ENCODE measurements around the gene UNC5C.

UNC5C gene

GRCh38 chr4:95216636-95217035, 332.1 kb downstream of the UNC5C start:
- DNase-seq (ENCODE audit: low spot score), result no peak

DNA sequence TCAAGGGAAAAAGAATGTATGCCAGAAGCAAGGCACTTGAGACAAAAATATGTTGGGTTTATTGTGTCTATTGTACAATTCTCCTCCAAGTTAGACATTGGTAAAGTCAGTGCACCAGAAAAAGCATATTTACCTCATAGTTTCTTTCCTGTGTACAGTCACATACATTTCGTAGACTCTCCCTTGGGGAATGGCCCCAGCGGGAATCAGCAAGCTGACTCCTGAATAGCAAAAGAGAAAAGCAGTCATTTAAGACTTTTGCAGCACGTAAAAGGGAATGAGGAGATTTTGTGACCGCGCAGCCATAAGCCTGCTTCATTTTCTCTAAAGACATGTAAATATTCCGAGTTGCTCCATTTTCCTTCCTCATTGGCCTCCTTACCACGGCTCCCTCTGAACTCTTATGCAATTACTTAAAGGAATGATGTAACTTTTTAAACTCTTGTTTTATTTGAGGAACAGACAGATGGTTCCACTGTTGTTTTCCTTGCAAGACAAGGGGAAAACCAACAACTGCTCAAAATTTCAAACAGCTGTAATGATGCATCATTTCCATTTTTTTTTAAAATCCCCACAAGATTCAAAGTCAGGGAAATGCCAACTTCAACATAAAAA, 332.7 kb downstream of the UNC5C start:
- DNase-seq (ENCODE audit: low spot score), result no peak

GRCh38 chr4:95215043-95215442, 333.7 kb downstream of the UNC5C start:
- DNase-seq (ENCODE audit: low spot score), result no peak

- DNase-seq (ENCODE audit: low spot score), result no peak
Observed at GRCh38 chr4:95214408-95214807, 334.4 kb downstream of the UNC5C start.

- no peak for DNase-seq (ENCODE audit: low spot score)
Observed at GRCh38 chr4:95213366-95213765, 335.4 kb downstream of the UNC5C start.

GRCh38 chr4:95212692-95213091, 336.1 kb downstream of the UNC5C start:
- no peak for DNase-seq (ENCODE audit: low spot score)

- no peak for DNase-seq (ENCODE audit: low spot score)
Observed at GRCh38 chr4:95209927-95210326, 338.8 kb downstream of the UNC5C start.

DNA sequence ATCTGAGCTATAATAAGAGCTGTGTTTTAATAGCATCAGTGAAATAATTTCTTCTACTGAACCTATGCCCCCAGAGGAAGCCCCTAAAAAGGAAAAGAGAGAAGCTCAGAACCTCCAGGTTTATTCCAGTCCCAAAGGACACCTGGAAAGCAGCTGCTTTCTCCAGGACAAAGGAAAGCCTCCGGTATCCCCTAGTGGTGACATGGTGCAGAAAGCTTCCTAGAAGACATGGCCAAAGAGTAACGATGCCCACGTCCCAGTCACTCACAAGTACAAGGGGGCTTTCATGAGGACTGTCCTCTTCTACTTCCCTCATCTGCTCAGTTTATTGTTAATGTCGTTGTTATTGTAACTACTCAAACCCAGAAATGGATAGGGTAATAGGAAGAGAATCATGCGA, 343.9 kb downstream of the UNC5C start:
- DNase-seq (ENCODE audit: low spot score), result no peak

DNA sequence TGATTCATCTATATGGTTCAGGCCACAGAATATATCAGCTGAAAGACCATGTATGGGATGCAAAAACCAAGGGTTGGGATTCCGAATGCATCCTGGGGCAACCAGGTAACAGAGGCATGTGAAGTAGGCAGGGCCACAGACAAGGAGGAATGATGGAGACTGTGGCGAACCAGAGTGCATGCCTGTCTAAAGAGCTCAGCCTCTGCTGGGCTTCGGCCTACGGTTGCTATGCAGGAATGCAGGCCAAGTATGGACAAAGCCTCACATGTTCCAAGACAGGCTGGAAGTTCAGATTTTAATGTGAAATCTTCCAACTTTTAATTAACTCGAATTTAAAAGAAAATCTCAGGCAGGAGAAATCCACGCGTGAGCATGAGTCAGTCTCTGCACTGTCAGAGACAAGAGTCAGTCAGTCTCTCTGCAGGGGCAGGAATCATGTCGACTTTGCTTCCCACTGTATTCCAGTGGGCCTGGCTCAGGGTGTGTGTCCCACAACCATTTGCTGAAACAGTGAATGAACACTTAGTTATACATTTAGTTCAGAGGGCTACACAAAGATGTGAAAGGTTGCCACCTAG, 344.4 kb downstream of the UNC5C start:
- no peak for DNase-seq (ENCODE audit: low spot score)

DNA sequence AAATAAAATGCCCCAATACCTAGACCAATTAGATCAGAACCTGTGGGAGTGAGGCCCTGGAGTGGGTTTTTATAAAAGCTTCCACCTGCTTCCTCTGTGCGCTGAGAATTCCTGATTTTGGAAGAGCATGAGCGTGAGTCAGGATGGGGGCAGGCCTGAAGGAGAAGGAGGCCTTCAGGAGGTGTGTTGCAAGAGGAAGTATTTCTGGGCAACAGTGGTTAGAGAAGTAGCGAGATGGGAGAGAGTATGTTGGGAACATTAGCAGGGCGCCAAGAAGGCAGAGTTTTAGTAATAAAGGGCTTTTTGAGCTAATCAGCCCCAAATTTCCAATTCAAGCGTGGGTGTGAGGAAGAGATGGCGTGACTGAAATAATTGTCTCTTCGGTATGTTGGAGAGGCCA, 349.8 kb downstream of the UNC5C start:
- no peak for DNase-seq (ENCODE audit: low spot score)

- no peak for DNase-seq (ENCODE audit: low spot score)
Observed at GRCh38 chr4:95197353-95197752, 351.4 kb downstream of the UNC5C start.

- no peak for DNase-seq (ENCODE audit: low spot score)
Observed at GRCh38 chr4:95193391-95194224, 355.2 kb downstream of the UNC5C start.

DNA sequence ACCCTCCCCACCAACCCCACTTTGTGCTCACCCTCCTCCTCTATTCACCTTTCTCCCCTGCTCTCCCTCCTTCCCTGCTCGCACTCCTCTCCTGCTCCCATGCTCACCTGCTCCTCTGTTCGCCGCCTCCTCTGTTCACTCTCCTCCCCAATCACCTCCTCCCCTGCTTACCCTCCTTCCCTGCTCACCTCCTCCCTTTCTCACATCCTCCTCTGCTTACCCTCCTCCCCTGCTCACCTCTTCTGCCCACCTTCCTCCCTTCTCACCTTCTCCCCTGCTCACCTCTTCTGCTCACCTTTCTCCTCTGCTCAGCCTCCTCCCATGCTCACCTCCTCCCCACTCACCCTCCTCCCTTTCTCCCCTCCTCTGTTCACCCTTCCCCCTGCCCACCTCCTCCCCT, 357.2 kb downstream of the UNC5C start:
- no peak for DNase-seq (ENCODE audit: low spot score)

GRCh38 chr4:95190751-95191436, 357.9 kb downstream of the UNC5C start:
- no peak for DNase-seq (ENCODE audit: low spot score)

GRCh38 chr4:95188701-95189370, 359.9 kb downstream of the UNC5C start:
- no peak for DNase-seq (ENCODE audit: low spot score)

DNA sequence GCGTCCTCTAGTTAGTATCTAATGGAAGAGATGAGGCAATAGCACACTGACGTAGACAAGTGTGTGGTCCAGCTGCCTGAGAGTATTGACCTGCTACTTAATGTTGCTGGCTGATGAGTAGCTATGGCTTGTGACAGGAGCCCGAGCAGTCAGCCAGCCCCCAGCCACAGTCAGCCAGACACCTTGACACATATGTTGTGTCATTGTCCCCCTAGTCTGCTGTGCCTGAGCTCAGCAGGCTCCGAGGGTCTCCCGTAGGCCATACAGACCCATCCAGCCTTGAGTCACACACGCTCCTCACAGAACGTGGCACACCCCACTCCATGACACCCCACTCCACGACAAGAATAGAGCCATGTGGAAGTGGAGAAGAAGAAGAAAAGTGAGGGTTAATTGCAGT, 362.1 kb downstream of the UNC5C start:
- no peak for DNase-seq (ENCODE audit: low spot score)

- no peak for DNase-seq (ENCODE audit: low spot score)
Observed at GRCh38 chr4:95183656-95184408, 364.9 kb downstream of the UNC5C start.

DNA sequence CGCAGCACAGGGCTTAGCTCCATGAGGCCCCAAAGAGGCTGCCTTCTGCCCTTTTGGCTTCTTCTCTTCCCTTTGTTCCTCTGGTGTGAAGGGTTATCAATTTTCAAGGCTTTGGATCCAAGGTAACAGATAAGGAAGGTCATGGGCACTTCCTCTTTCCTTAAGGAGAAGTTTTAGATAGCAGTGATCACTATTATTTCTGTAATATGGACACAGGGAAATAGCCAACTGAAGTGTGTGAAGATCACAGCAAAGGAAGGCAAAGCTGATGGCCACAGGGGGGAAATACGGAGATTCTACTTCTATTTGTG, 366.8 kb downstream of the UNC5C start:
- no peak for DNase-seq (ENCODE audit: low spot score)

GRCh38 chr4:95181243-95181995, 367.4 kb downstream of the UNC5C start:
- peak; percentile 19 for DNase-seq (ENCODE audit: low spot score)

GRCh38 chr4:95180531-95181242, 368.1 kb downstream of the UNC5C start:
- DNase-seq (ENCODE audit: low spot score), result no peak

All from activated CD4-positive, alpha-beta T cell treated with anti-CD3 and anti-CD28 coated beads, Interleukin-2, Interleukin-4, amounts not matched to agents 100 ng/mL and 50 ng/mL, durations not matched to agents 16 hours and 8 hours (primary cell).